HEK293T (cell line): ENCODE data around the gene ERBB4.

Source experiments
- BHLHE40 ChIP-seq: fragments of 450-650 bp; IDR thresholded peaks from 2 replicates; pipeline ENCODE4 v1.6.1; 2016; ENCODE audit warnings: mild to moderate bottlenecking, moderate library complexity, borderline replicate concordance
- CTBP1 ChIP-seq: fragments of 450-650 bp; IDR thresholded peaks from 2 replicates; pipeline ENCODE4 v1.6.1; 2016; ENCODE audit warnings: borderline replicate concordance
- FOXA1 ChIP-seq: fragments of 450-650 bp; IDR thresholded peaks from 2 replicates; pipeline ENCODE4 v1.6.1; 2016; ENCODE audit warnings: mild to moderate bottlenecking
- FOXM1 ChIP-seq: fragments of 450-650 bp; IDR thresholded peaks from 2 replicates; pipeline ENCODE4 v1.6.1; 2017; ENCODE audit warnings: mild to moderate bottlenecking, borderline replicate concordance
- HDGF ChIP-seq: fragments of 450-650 bp; IDR thresholded peaks from 2 replicates; pipeline ENCODE4 v1.6.1; 2017; ENCODE audit warnings: antibody characterized with exemption, borderline replicate concordance
- PKNOX1 ChIP-seq: fragments of 450-650 bp; IDR thresholded peaks from 2 replicates; pipeline ENCODE4 v1.6.1; 2016
- SP1 ChIP-seq: fragments of 450-650 bp; IDR thresholded peaks from 2 replicates; pipeline ENCODE4 v1.6.1; 2017
- SUZ12 ChIP-seq: fragments of 450-650 bp; IDR thresholded peaks from 2 replicates; pipeline ENCODE4 v1.6.1; 2016; ENCODE audit warnings: mild to moderate bottlenecking

GRCh38 chr2:211860224-211860623 lies 678.4 kb downstream of the ERBB4 start:
- TF ChIP-seq CTBP1 (no peak), FOXA1 (no peak; the same call in 1 of the 2 replicates), SUZ12 (no peak), BHLHE40 (no peak), SP1 (no peak), HDGF (no peak), PKNOX1 (peak; percentile 10; the same call in 1 of the 2 replicates), FOXM1 (no peak)
